ENCODE data around the gene CNNM1. TPM values are rescaled to one million over a fixed set of nuclear protein-coding genes. Genes with fewer than 3 reads are reported as not detected.

Gene CNNM1
- total RNA-seq, 1 donor from 2014 or later = not detected

GRCh38 chr10:99366666-99367065 lies 37.5 kb downstream of the CNNM1 start:
- DNase-seq = no peak
- Mint-ChIP-seq H3K27me3 (peaks cover 4% of the 10 kb centered on the region), H3K4me1 (peaks cover 5% of the 10 kb centered on the region), H3K4me3 (no peak overlapping the region), H3K27ac (no peak overlapping the region), H3K36me3 (ENCODE audit: low read depth) (no peaks in the 10 kb centered on the region), H3K9me3 (no peaks in the 10 kb centered on the region)
- no peak for TF ChIP-seq CTCF (IDR thresholded peaks at IDR 0.05)
- ATAC-seq (ENCODE audit: low read depth) = no peak
- intact Hi-C loops (cut with micrococcal nuclease) = no loop called here
- POLR2A ChIA-PET = no interaction called here
- CTCF ChIA-PET = no interaction called here

GRCh38 chr10:99368646-99369045 lies 39.5 kb downstream of the CNNM1 start:
- no peak for TF ChIP-seq CTCF (IDR thresholded peaks at IDR 0.05)
- Mint-ChIP-seq H3K4me1 (peaks cover 5% of the 10 kb centered on the region), H3K27ac (no peak overlapping the region), H3K36me3 (ENCODE audit: low read depth) (no peaks in the 10 kb centered on the region), H3K4me3 (no peak overlapping the region), H3K9me3 (no peaks in the 10 kb centered on the region), H3K27me3 (peaks cover 5% of the 10 kb centered on the region)
- no peak for DNase-seq
- POLR2A ChIA-PET = no interaction called here
- CTCF ChIA-PET = no interaction called here
- intact Hi-C loops (cut with micrococcal nuclease) = no loop called here
- ATAC-seq (ENCODE audit: low read depth) = no peak

GRCh38 chr10:99369126-99369525 lies 40.0 kb downstream of the CNNM1 start:
- ChIA-PET POLR2A (no interaction called here), CTCF (no interaction called here)
- Mint-ChIP-seq H3K27me3 (peaks cover 7% of the 10 kb centered on the region), H3K27ac (no peak overlapping the region), H3K9me3 (no peaks in the 10 kb centered on the region), H3K4me1 (peaks cover 5% of the 10 kb centered on the region), H3K4me3 (no peak overlapping the region), H3K36me3 (ENCODE audit: low read depth) (no peaks in the 10 kb centered on the region)
- TF ChIP-seq CTCF (IDR thresholded peaks at IDR 0.05) = no peak
- DNase-seq = no peak
- intact Hi-C loops (cut with micrococcal nuclease) = no loop called here
- ATAC-seq (ENCODE audit: low read depth) = no peak

GRCh38 chr10:99369551-99369950 lies 40.4 kb downstream of the CNNM1 start:
- intact Hi-C loops (cut with micrococcal nuclease) = no loop called here
- Mint-ChIP-seq H3K36me3 (ENCODE audit: low read depth) (no peaks in the 10 kb centered on the region), H3K9me3 (no peaks in the 10 kb centered on the region), H3K27me3 (peaks cover 7% of the 10 kb centered on the region), H3K4me1 (peaks cover 5% of the 10 kb centered on the region), H3K27ac (no peak overlapping the region), H3K4me3 (no peak overlapping the region)
- no peak for TF ChIP-seq CTCF (IDR thresholded peaks at IDR 0.05)
- ChIA-PET CTCF (no interaction called here), POLR2A (no interaction called here)
- DNase-seq = no peak
- no peak for ATAC-seq (ENCODE audit: low read depth)

- ATAC-seq (ENCODE audit: low read depth) (no peak), DNase-seq (no peak)
- ChIA-PET POLR2A (no interaction called here), CTCF (interaction anchor here (0.6 kb wide), 1 partner anchor 71 kb away, joined by 3 read pairs; no protein-coding TSS in a partner anchor)
- H3K36me3 Mint-ChIP-seq (ENCODE audit: low read depth) = no peaks in the 10 kb centered on the region
- H3K27me3 Mint-ChIP-seq = peaks cover 7% of the 10 kb centered on the region
- no peak for TF ChIP-seq CTCF (IDR thresholded peaks at IDR 0.05)
- intact Hi-C loops (cut with micrococcal nuclease) = loop anchor here (1.0 kb wide), 1 partner anchor 904 kb away; no protein-coding TSS in a partner anchor
- no peaks in the 10 kb centered on the region for H3K9me3 Mint-ChIP-seq
- peak overlapping the region; percentile 17 for H3K4me3 Mint-ChIP-seq
- H3K4me1 Mint-ChIP-seq = peaks cover 5% of the 10 kb centered on the region
- no peak overlapping the region for H3K27ac Mint-ChIP-seq
Observed at GRCh38 chr10:99370993-99371392, 41.8 kb downstream of the CNNM1 start.
